ENCODE data around the gene CHRDL2. TPM values are rescaled to one million over a fixed set of nuclear protein-coding genes. Genes with fewer than 3 reads are reported as not detected.

Gene CHRDL2
- total and polyA plus RNA-seq, 2 of the 13 experiments (the other 11 are each of a cell fraction or from before 2014, with no cell fraction given): 0.04 TPM; not detected in 1

- TF ChIP-seq MXD4 (CRISPR knock-in tag; IDR thresholded peaks at IDR 0.05) (peak; percentile 71; the same call in 1 of the 2 replicates), TRAFD1 (CRISPR knock-in tag; IDR thresholded peaks at IDR 0.05; ENCODE audit: borderline replicate concordance) (no peak), ZFY (CRISPR knock-in tag; IDR thresholded peaks at IDR 0.05) (peak; percentile 87), BATF2 (CRISPR knock-in tag; IDR thresholded peaks at IDR 0.05) (peak; percentile 83; the same call in 1 of the 2 replicates), REPIN1 (CRISPR knock-in tag; IDR thresholded peaks at IDR 0.05; ENCODE audit: borderline replicate concordance, low read depth) (peak; percentile 42; the same call in 1 of the 2 replicates), SKIL (CRISPR knock-in tag; IDR thresholded peaks at IDR 0.05; ENCODE audit: borderline replicate concordance) (no peak), PRMT3 (CRISPR knock-in tag; IDR thresholded peaks at IDR 0.05; ENCODE audit: borderline replicate concordance, low read depth) (0 out of 2 replicates have a peak, but pooled peaks have one; percentile 23), RFX3 (CRISPR knock-in tag; IDR thresholded peaks at IDR 0.05) (no peak), SNAPC4 (CRISPR knock-in tag; IDR thresholded peaks at IDR 0.05) (peak; percentile 74), ZNF552 (CRISPR knock-in tag; IDR thresholded peaks at IDR 0.05; ENCODE audit: borderline replicate concordance) (0 out of 2 replicates have a peak, but pooled peaks have one; percentile 40), TCF7L2 (IDR thresholded peaks at IDR 0.05; ENCODE audit: low read depth, low read length) (no peak), RFX5 (IDR thresholded peaks at IDR 0.05; ENCODE audit: low read depth, low read length) (no peak), SPEN (CRISPR knock-in tag; IDR thresholded peaks at IDR 0.05; ENCODE audit: low read depth) (peak; percentile 58; the same call in 1 of the 2 replicates), TBX2 (CRISPR knock-in tag; IDR thresholded peaks at IDR 0.05; ENCODE audit: borderline replicate concordance) (peak; percentile 34; the same call in 1 of the 2 replicates), ZNF710 (CRISPR knock-in tag; IDR thresholded peaks at IDR 0.05; ENCODE audit: borderline replicate concordance) (peak; percentile 62)
Measured at GRCh38 chr11:74749127-74749964, 18.1 kb upstream of the CHRDL2 start (continued).
